ENCODE results near the gene RAP1A.

RAP1A gene

DNA sequence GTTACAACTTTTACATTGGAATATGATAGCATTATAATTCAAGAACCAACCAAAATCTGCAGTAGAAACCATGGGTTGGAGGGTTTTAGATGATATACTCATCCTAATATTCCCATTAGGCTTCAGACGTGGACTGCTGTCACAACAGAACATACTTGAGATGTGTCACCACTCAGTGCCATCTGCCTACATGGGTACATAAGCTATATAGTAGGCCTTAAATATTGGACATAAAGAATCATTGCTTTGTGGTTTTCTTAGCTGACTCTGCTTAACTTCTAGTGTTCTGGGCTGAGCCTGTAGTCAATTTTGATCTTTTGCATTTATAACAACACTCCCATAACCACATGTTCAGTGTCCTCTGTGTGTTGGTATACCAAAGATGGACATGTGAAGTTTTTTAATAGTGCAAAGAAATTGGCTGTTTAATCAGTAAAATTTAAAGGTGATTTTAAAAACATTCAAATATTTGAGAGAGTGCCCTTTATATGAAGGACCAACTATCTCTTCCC, 14.2 kb downstream of the RAP1A start:
- peaks cover 11% of the 10 kb centered on the region for H3K36me3 Mint-ChIP-seq (ENCODE audit: low read depth)
- TF ChIP-seq CTCF (IDR thresholded peaks at IDR 0.05), result no peak
- H3K4me1 Mint-ChIP-seq, result peaks cover 21% of the 10 kb centered on the region
- no peaks in the 10 kb centered on the region for H3K27me3 Mint-ChIP-seq (ENCODE audit: low read depth, poor library complexity)
- DNase-seq, result no peak
- H3K4me3 Mint-ChIP-seq, result no peak overlapping the region
- no peak overlapping the region for H3K27ac Mint-ChIP-seq
- H3K9me3 Mint-ChIP-seq, result no peaks in the 10 kb centered on the region

GRCh38 chr1:111635324-111636009, 15.9 kb downstream of the RAP1A start:
- Mint-ChIP-seq H3K4me1 (peaks cover 17% of the 10 kb centered on the region), H3K9me3 (no peaks in the 10 kb centered on the region), H3K36me3 (ENCODE audit: low read depth) (peaks cover 11% of the 10 kb centered on the region), H3K4me3 (no peak overlapping the region), H3K27ac (peak overlapping the region; percentile 19), H3K27me3 (ENCODE audit: low read depth, poor library complexity) (no peaks in the 10 kb centered on the region)
- TF ChIP-seq CTCF (IDR thresholded peaks at IDR 0.05), result no peak
- DNase-seq, result no peak

DNA sequence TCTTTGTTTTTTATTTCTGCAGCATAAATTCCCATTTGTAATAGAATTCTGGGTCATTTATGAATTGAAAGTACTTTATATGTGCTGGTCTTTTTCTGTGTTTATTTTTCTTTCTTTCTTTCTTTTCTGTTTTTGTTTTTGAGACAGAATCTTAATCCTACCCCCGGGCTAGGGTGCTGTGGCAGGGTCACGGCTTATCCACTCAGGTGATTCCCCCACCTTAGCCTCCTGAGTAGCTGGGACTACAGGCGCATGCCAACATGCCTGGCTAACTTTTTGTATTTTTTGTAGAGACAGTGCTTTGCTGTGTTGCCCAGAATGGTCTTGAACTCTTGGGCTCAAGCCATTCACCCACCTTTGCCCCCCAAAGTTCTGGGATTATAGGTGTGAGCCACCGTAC, 18.7 kb downstream of the RAP1A start:
- H3K4me1 Mint-ChIP-seq, result peaks cover 17% of the 10 kb centered on the region
- H3K4me3 Mint-ChIP-seq, result no peak overlapping the region
- no peak overlapping the region for H3K27ac Mint-ChIP-seq

DNA sequence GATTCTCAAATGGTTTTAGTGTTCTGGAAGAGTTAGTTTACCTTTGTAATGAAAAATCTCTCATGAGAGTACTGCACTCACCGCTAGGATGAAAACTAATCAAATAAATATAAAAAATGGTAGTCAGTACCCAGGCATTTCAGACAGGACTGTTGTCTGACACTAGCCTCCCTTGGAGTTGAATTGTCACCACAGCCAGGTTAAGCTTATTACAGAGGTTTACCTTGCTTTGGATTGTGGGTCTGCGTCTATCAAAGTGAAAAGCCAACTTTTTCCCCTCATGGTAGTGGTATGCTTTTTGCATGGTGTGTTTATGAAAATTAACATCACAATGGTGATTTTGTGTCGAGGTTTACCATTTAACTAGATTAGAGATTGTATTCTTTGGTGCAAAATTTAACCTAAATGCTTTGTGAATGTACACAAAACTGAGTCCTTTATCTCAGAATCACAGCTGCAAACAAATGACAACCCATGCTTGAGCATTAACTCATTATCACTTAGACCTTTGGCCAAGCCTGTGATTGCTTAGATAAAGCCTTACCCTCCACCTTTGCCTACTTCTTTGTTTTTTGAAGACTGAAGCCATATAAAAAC, 20.1 kb downstream of the RAP1A start:
- TF ChIP-seq CTCF (IDR thresholded peaks at IDR 0.05), result no peak
- no peak for DNase-seq
- Mint-ChIP-seq H3K9me3 (peaks cover 31% of the 10 kb centered on the region), H3K36me3 (ENCODE audit: low read depth) (peaks cover 30% of the 10 kb centered on the region), H3K4me3 (no peak overlapping the region), H3K27me3 (ENCODE audit: low read depth, poor library complexity) (no peaks in the 10 kb centered on the region), H3K4me1 (peaks cover 17% of the 10 kb centered on the region), H3K27ac (no peak overlapping the region)

More for the DNA sequence above, 18.7 kb downstream of the RAP1A start:
- no peak for DNase-seq
- H3K36me3 Mint-ChIP-seq (ENCODE audit: low read depth), result peaks cover 17% of the 10 kb centered on the region
- no peaks in the 10 kb centered on the region for H3K27me3 Mint-ChIP-seq (ENCODE audit: low read depth, poor library complexity)
- no peak for TF ChIP-seq CTCF (IDR thresholded peaks at IDR 0.05)
- H3K9me3 Mint-ChIP-seq, result peaks cover 18% of the 10 kb centered on the region

GRCh38 chr1:111643097-111643496, 23.5 kb downstream of the RAP1A start:
- TF ChIP-seq CTCF (IDR thresholded peaks at IDR 0.05), result no peak
- Mint-ChIP-seq H3K27ac (no peak overlapping the region), H3K36me3 (ENCODE audit: low read depth) (peaks cover 62% of the 10 kb centered on the region), H3K9me3 (peaks cover 61% of the 10 kb centered on the region), H3K27me3 (ENCODE audit: low read depth, poor library complexity) (no peaks in the 10 kb centered on the region), H3K4me3 (no peak overlapping the region), H3K4me1 (no peaks in the 10 kb centered on the region)
- no peak for DNase-seq

GRCh38 chr1:111643696-111644095, 24.1 kb downstream of the RAP1A start:
- Mint-ChIP-seq H3K36me3 (ENCODE audit: low read depth) (peaks cover 68% of the 10 kb centered on the region), H3K27ac (no peak overlapping the region), H3K9me3 (peaks cover 67% of the 10 kb centered on the region), H3K4me3 (no peak overlapping the region), H3K27me3 (ENCODE audit: low read depth, poor library complexity) (no peaks in the 10 kb centered on the region), H3K4me1 (no peaks in the 10 kb centered on the region)
- no peak for TF ChIP-seq CTCF (IDR thresholded peaks at IDR 0.05)
- no peak for DNase-seq
